Measurements from ENCODE around the gene CTSE. TPM values are rescaled to one million over a fixed set of nuclear protein-coding genes. Genes with fewer than 3 reads are reported as not detected.
A peak's percentile ranks its signal among the peaks of the same experiment; 100 is the strongest.

CTSE gene
- total and polyA plus RNA-seq, 2 of the 8 experiments (the other 6 are each of a cell fraction or from before 2014, with no cell fraction given): 0.03 TPM; not detected in 1

GRCh38 chr1:205978676-205979075 is 45.0 kb downstream of the CTSE start:
- Histone ChIP-seq H3K23ac (ENCODE audit: insufficient read length) (no peak overlapping the region), H3K56ac (replicated peaks; ENCODE audit: insufficient read length, low read depth, low read length) (no peak overlapping the region), H2BK5ac (ENCODE audit: low read depth, low read length) (no peak overlapping the region), H3K14ac (ENCODE audit: insufficient read length) (no peak overlapping the region), H3K27me3 (replicated peaks in 1 of 4; ENCODE audit: control insufficient read depth in 3 of 4, extremely low read depth in 1 of 4, insufficient read depth in 3 of 4, low read length in 3 of 4) (no peaks in the 10 kb centered on the region), H3K9ac (replicated peaks in 1 of 4; ENCODE audit: extremely low read depth in 1 of 4, low read depth in 3 of 4, low read length in 3 of 4) (no peak overlapping the region), H2BK12ac (ENCODE audit: low read depth, low read length) (no peak overlapping the region), H3K18ac (ENCODE audit: extremely low read depth, low read length) (no peak overlapping the region), H4K8ac (ENCODE audit: extremely low read depth, insufficient read depth, low read length) (peak overlapping the region; percentile 39), H2AK5ac (ENCODE audit: low read depth, low read length) (no peak overlapping the region), H4K91ac (replicated peaks; ENCODE audit: insufficient read length, low read length) (no peak overlapping the region), H3K36me3 (ENCODE audit: control insufficient read depth in 2 of 4, insufficient read depth in 4 of 4, low read length in 3 of 4) (no peaks in the 10 kb centered on the region; a peak in 1 of 8 replicates), H3K27ac (ENCODE audit: low read depth, low read length) (no peak overlapping the region), H3K23me2 (ENCODE audit: low read depth, low read length) (peaks cover 15% of the 10 kb centered on the region), H2BK120ac (replicated peaks; ENCODE audit: low read depth, low read length) (no peak overlapping the region), H2AFZ (ENCODE audit: low read length) (no peak overlapping the region), H3K79me1 (ENCODE audit: low read depth, low read length) (peaks cover 5% of the 10 kb centered on the region), H4K5ac (ENCODE audit: insufficient read length, low read depth, low read length) (no peak overlapping the region), H3K9me3 (ENCODE audit: insufficient read depth in 2 of 2, low read depth in 1 of 2, low read length in 1 of 2) (peaks cover 0 to 3% of the 10 kb centered on the region in 2 experiments; a peak in 1 of 4 replicates), H3K4me1 (replicated peaks in 1 of 4; ENCODE audit: control insufficient read depth in 3 of 4, insufficient read depth in 4 of 4, low read length in 3 of 4) (no peaks in the 10 kb centered on the region; a peak in 1 of 7 replicates), H2BK15ac (ENCODE audit: low read length) (no peak overlapping the region), H3K79me2 (ENCODE audit: control insufficient read depth in 1 of 2, insufficient read depth in 2 of 2, low read length in 2 of 2) (no peaks in the 10 kb centered on the region), H2BK20ac (ENCODE audit: low read length) (no peak overlapping the region), H3K4me3 (ENCODE audit: extremely low read depth in 1 of 4, insufficient read depth in 2 of 4, low read depth in 3 of 4, low read length in 4 of 4) (no peak overlapping the region), H4K20me1 (replicated peaks in 1 of 2; ENCODE audit: control insufficient read depth in 1 of 2, insufficient read depth in 2 of 2, low read length in 2 of 2) (peaks cover 0 to 16% of the 10 kb centered on the region in 2 experiments), H3K4ac (replicated peaks; ENCODE audit: insufficient read length, low read depth, low read length) (no peak overlapping the region), H3K4me2 (ENCODE audit: insufficient read depth in 1 of 2, low read depth in 2 of 2, low read length in 2 of 2) (no peak overlapping the region)
- FAIRE-seq (no peak), DNase-seq (ENCODE audit: low read depth in 1 of 2, low spot score in 2 of 2) (no peak)
- POLR2A ChIA-PET (ENCODE audit: partially characterized antibody): no interaction called here
- WGBS, 2 experiments (ENCODE audit: extremely low coverage in 1 of 2, insufficient coverage in 1 of 2, insufficient read length in 1 of 2, insufficient replicate concordance in 2 of 2, low coverage in 1 of 2, low lambda C conversion rate in 2 of 2, missing lambda C conversion rate in 1 of 2): 86% methylated on average over 7 of the region's 7 CpGs; no CpG with 5 or more reads in 1 of the 2 experiments
- CTCF ChIA-PET (ENCODE audit: partially characterized antibody): interaction anchor here (0.7 to 13.6 kb wide), 24 partner anchors 8 to 390 kb away, joined by 3 to 394 read pairs (median 20); partner anchors contain the start of genes RAB29 and SLC26A9
- TF ChIP-seq POU5F1 (IDR thresholded peaks at IDR 0.05; ENCODE audit: low read depth, low read length) (no peak), SP2 (IDR thresholded peaks at IDR 0.05; ENCODE audit: low read length) (no peak), KDM1A (IDR thresholded peaks at IDR 0.05; ENCODE audit: borderline replicate concordance, low read length) (no peak), CEBPB (IDR thresholded peaks at IDR 0.05; ENCODE audit: low read depth, low read length) (no peak), E2F6 (IDR thresholded peaks at IDR 0.05) (no peak), RAD21 (IDR thresholded peaks at IDR 0.05 in 1 of 2, conservative IDR thresholded peaks at IDR 0.05 in 1 of 2; ENCODE audit: low read depth in 2 of 2, low read length in 2 of 2) (no peak), USF2 (IDR thresholded peaks at IDR 0.05; ENCODE audit: low read length) (no peak), CREB1 (IDR thresholded peaks at IDR 0.05) (no peak), ATF3 (IDR thresholded peaks at IDR 0.05; ENCODE audit: insufficient read depth, low read depth, low read length) (no peak), BACH1 (IDR thresholded peaks at IDR 0.05; ENCODE audit: low read length) (no peak), SP4 (IDR thresholded peaks at IDR 0.05; ENCODE audit: low read length) (no peak)

Measured in H1 (cell line).